NB4 (cell line): ENCODE results near the gene LINGO1.

Experiments used
- CTCF ChIP-seq: IDR thresholded peaks from one replicate; pipeline ENCODE4 v1.5.1; 2012; ENCODE audit warnings: low read depth, low read length
- MAX ChIP-seq: IDR thresholded peaks from 2 replicates; pipeline ENCODE4 v1.6.1; 2011; ENCODE audit warnings: low read depth, low read length
- POLR2A ChIP-seq: IDR thresholded peaks from 2 replicates; pipeline ENCODE4 v1.6.1; 2011; ENCODE audit warnings: mild to moderate bottlenecking; ENCODE audit not compliant: insufficient read length; ENCODE audit errors: extremely low read depth

GRCh38 chr15:77665530-77666295 lies 33.0 kb upstream of the LINGO1 start:
- TF ChIP-seq CTCF (no peak), POLR2A (no peak), MAX (no peak)
